Testis (tissue), 2 donors: Measurements from ENCODE around the gene SCAMP1.

Experiments used
- CTCF ChIP-seq, 3 experiments: fragments of 450-650 bp in 2 of 3; fragments of 200-600 bp in 1 of 3; sonication (generic) in 1 of 3; IDR thresholded peaks; one replicate each; pipeline ENCODE4 v1.5.1; 2016 to 2019; ENCODE audit warnings: antibody characterized with exemption in 3 of 3, mild to moderate bottlenecking in 2 of 3, moderate library complexity in 1 of 3
- POLR2A ChIP-seq: fragments of 450-650 bp; IDR thresholded peaks from one replicate; pipeline ENCODE4 v1.6.1; 2017; ENCODE audit warnings: antibody characterized with exemption, mild to moderate bottlenecking, moderate library complexity

GRCh38 chr5:78323241-78323640 lies 37.2 kb upstream of the SCAMP1 start:
- TF ChIP-seq CTCF (IDR thresholded peaks at IDR 0.05) (no peak), POLR2A (no peak)
